OCI-LY7 (cell line): ENCODE data around the gene SMYD3. TPM values are rescaled to one million over a fixed set of nuclear protein-coding genes. Genes with fewer than 3 reads are reported as not detected.

Experiments used
- BruUV-seq: library from RNA; stranded (reverse); fragments of 400-500 nt; replicated peaks from 2 replicates; lab custom pipeline; 2021; lab: Mats Ljungman, UMichigan
- CTCF ChIA-PET: fragments of 300-600 bp; sonication (Branson Sonifier 250); formaldehyde crosslinking; loops from one replicate; lab custom pipeline; 2022; ENCODE audit warnings: antibody characterized with exemption; ENCODE audit not compliant: unreplicated experiment; lab: Charles Lee
- POLR2A ChIA-PET: fragments of 300-600 bp; sonication (Branson Sonifier 250); formaldehyde crosslinking; loops from one replicate; lab custom pipeline; 2022; ENCODE audit warnings: antibody characterized with exemption; lab: Charles Lee
- DNase-seq: peaks from one replicate; pipeline ENCODE4 v3.0.0-alpha.2; 2015; ENCODE audit warnings: low spot score
- H2AFZ ChIP-seq: fragments of 200-600 bp; sonication (generic), shearing (Covaris generic); 2 replicates; pipeline ENCODE4 v1.6.1; 2014; ENCODE audit warnings: mild to moderate bottlenecking, antibody characterized with exemption, low read length, moderate library complexity
- H3K27ac ChIP-seq: fragments of 200-600 bp; sonication (generic); 2 replicates; pipeline ENCODE4 v1.5.1; 2014; ENCODE audit warnings: mixed run types, low read depth, mild to moderate bottlenecking, moderate library complexity, low read length, inconsistent platforms; ENCODE audit not compliant: poor library complexity, severe bottlenecking
- H3K36me3 ChIP-seq: fragments of 200-600 bp; sonication (generic); 2 replicates; pipeline ENCODE4 v1.6.1; 2014; ENCODE audit warnings: mild to moderate bottlenecking, antibody characterized with exemption, low read length, moderate library complexity, mixed read lengths; ENCODE audit not compliant: insufficient read depth
- H3K4me1 ChIP-seq: fragments of 200-600 bp; sonication (generic); 2 replicates; pipeline ENCODE4 v1.5.1; 2014; ENCODE audit warnings: mild to moderate bottlenecking, low read length; ENCODE audit not compliant: insufficient read depth, poor library complexity, severe bottlenecking
- H3K4me2 ChIP-seq: fragments of 200-600 bp; sonication (generic); 2 replicates; pipeline ENCODE4 v1.6.1; 2014; ENCODE audit warnings: mild to moderate bottlenecking, low read length
- H3K4me3 ChIP-seq: fragments of 200-600 bp; sonication (generic); 2 replicates; pipeline ENCODE4 v1.5.1; 2014; ENCODE audit warnings: mild to moderate bottlenecking, low read depth, low read length; ENCODE audit not compliant: poor library complexity, severe bottlenecking
- H3K79me2 ChIP-seq: fragments of 200-600 bp; sonication (generic); 2 replicates; pipeline ENCODE4 v1.6.1; 2016; ENCODE audit warnings: low read depth, mild to moderate bottlenecking, low read length, moderate library complexity, mixed read lengths; ENCODE audit not compliant: insufficient read depth
- H3K9me2 ChIP-seq: fragments of 200-600 bp; sonication (generic); 2 replicates; pipeline ENCODE4 v1.6.1; 2016; ENCODE audit warnings: mild to moderate bottlenecking, low read length, mixed read lengths; ENCODE audit not compliant: insufficient read depth
- H3K9me3 ChIP-seq: fragments of 200-600 bp; sonication (generic); 2 replicates; pipeline ENCODE4 v1.6.1; 2014; ENCODE audit warnings: mild to moderate bottlenecking, mixed run types, low read length, mixed read lengths
- H4K20me1 ChIP-seq: fragments of 200-600 bp; sonication (generic); 2 replicates; pipeline ENCODE4 v1.6.1; 2014; ENCODE audit warnings: mild to moderate bottlenecking, antibody characterized with exemption, low read length, moderate library complexity, mixed read lengths; ENCODE audit not compliant: insufficient read depth
- CTCF ChIP-seq: fragments of 200-600 bp; sonication (generic); conservative IDR thresholded peaks from 2 replicates; pipeline ENCODE4 v1.5.1; 2014; ENCODE audit warnings: mild to moderate bottlenecking, antibody characterized with exemption, low read length, moderate library complexity, mixed read lengths
- EZH2phosphoT487 ChIP-seq: fragments of 200-600 bp; sonication (generic); IDR thresholded peaks from 2 replicates; pipeline ENCODE4 v1.6.1; 2018; ENCODE audit warnings: low read depth, borderline replicate concordance, mild to moderate bottlenecking, mixed run types, antibody characterized with exemption, low read length, moderate library complexity, mixed read lengths
- intact Hi-C: fragments of 100-400 bp; cut with micrococcal nuclease; formaldehyde crosslinking; loops from one replicate; pipeline ENCODE4 v1.10.0; 2022; ENCODE audit not compliant: unreplicated experiment
- total RNA-seq, 2 experiments: library from RNA; depleted of rRNA in 1 of 2; stranded (reverse); fragments of >200 nt in 1 of 2; shearing (Covaris generic) in 1 of 2; gene quantifications; 2 replicates each; pipeline ENCODE4 v1.2.3, GENCODE V29; 2014 to 2022

The SMYD3 gene
- total RNA-seq, 2 experiments from 2014 or later: 28.9 to 34.5 TPM

GRCh38 chr1:245999697-246000637 lies 507.1 kb downstream of the SMYD3 start:
- DNase-seq: peak; percentile 11
- CTCF ChIA-PET: no interaction called here
- Histone ChIP-seq H3K4me1 (no peaks in the 10 kb centered on the region), H3K36me3 (no peaks in the 10 kb centered on the region), H3K79me2 (no peaks in the 10 kb centered on the region), H4K20me1 (no peaks in the 10 kb centered on the region), H3K4me2 (no peak overlapping the region), H3K9me3 (no peaks in the 10 kb centered on the region), H3K27ac (no peak overlapping the region), H3K4me3 (no peak overlapping the region), H2AFZ (no peak overlapping the region), H3K9me2 (no peaks in the 10 kb centered on the region)
- intact Hi-C loops: loop anchor here (5.0 to 10.0 kb wide), 4 partner anchors 113 to 485 kb away; no protein-coding TSS in a partner anchor
- no peak for TF ChIP-seq EZH2phosphoT487
- TF ChIP-seq CTCF: peak; percentile 22; the same call in 1 of the 2 replicates
- POLR2A ChIA-PET: interaction anchor here (0.6 kb wide), 1 partner anchor 720 kb away, joined by 3 read pairs; no protein-coding TSS in a partner anchor
- BruUV-seq: no TSS peak

- H3K27ac ChIP-seq: no peak overlapping the region
- H4K20me1 ChIP-seq: no peaks in the 10 kb centered on the region
- H3K79me2 ChIP-seq: no peaks in the 10 kb centered on the region
- no peak overlapping the region for H2AFZ ChIP-seq
- ChIA-PET CTCF (no interaction called here), POLR2A (no interaction called here)
- no peaks in the 10 kb centered on the region for H3K4me1 ChIP-seq
- no peak for DNase-seq
- no peaks in the 10 kb centered on the region for H3K36me3 ChIP-seq
- BruUV-seq: no TSS peak
- H3K9me2 ChIP-seq: no peaks in the 10 kb centered on the region
- H3K4me3 ChIP-seq: no peak overlapping the region
- H3K9me3 ChIP-seq: no peaks in the 10 kb centered on the region
- intact Hi-C loops: no loop called here
- TF ChIP-seq EZH2phosphoT487: no peak
- TF ChIP-seq CTCF: no peak
- H3K4me2 ChIP-seq: no peak overlapping the region
Measured at GRCh38 chr1:245997471-245998258, 509.4 kb downstream of the SMYD3 start.
